CD4-positive, alpha-beta T cell treated with Interleukin-2 at 100 ng/mL for 4 hours (primary cell): Measurements from ENCODE around the gene PDXDC1.
"Not testable (repeated sequence)": the region's sequence is repeated elsewhere in the genome, so short reads cannot be mapped to it uniquely, and the experiment has no call there.

Experiments used
- DNase-seq: peaks from one replicate; pipeline ENCODE4 v3.0.0-alpha.2; 2020; ENCODE audit warnings: low spot score

Gene PDXDC1

DNA sequence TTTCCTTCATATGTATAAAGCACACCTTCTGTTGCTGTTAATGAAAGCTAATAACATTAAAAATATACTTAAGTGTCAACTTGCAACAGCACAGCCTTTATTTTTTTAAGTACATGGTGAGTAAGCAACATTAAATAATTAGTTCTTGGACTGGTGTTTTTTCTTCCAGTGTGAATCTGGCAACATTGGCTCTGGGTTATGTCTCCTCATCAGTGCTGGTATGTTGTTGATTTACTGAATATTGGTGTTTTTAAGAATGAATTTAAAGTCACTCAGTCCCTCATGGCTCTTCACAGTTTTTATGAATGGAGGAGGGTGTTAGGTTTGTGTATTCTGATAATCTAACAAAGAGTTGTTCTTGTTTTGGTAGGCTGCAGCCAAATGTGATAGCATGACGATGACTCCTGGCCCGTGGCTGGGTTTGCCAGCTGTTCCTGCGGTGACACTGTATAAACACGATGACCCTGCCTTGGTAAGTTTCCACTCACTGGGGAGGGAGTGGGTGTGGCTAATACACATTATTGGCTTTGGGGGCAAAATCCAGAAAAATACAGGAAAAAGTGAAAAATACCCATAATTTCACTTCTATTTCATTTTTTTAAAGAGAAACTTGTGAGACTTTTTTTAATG is 42.2 kb downstream of the PDXDC1 start:
- DNase-seq, result not testable (repeated sequence)

DNA sequence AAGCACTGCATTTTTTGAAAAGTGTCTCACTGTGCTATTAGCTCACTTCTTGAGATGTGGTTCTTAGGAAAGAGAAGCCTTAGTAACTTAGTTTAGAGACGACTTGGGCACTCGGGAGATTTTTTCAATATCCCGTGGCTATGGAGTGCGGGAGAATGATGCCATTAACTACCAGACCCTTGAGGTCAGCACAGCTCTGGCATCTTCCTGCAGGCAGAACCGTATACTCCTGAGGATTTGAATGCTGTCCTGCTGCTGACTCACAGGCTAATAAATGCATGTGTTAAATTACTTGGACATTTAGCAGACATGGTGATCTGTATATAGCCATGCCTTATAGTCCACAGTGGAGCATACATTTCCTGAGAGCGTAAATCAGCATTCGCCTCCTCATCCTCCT is 46.6 kb downstream of the PDXDC1 start:
- not testable (repeated sequence) for DNase-seq

DNA sequence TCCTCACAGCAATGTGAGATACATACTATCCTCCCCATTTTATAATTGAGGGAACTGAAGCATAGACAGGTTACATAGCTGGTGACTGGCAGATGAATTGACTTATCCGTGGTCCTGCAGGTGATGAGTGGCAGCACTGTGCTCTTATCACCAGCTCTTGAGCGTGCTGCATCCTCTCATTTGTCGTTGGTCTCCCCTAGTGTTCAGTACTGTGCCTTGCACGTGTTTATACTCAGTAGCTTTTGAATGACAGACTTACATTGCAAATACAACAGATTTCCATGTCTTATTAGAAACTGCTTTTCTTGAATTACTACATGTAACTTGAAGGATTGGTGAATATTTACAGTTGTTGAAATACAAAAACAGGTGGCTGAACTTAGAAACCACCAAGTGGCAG is 47.4 kb downstream of the PDXDC1 start:
- DNase-seq, result peak; percentile 74

DNA sequence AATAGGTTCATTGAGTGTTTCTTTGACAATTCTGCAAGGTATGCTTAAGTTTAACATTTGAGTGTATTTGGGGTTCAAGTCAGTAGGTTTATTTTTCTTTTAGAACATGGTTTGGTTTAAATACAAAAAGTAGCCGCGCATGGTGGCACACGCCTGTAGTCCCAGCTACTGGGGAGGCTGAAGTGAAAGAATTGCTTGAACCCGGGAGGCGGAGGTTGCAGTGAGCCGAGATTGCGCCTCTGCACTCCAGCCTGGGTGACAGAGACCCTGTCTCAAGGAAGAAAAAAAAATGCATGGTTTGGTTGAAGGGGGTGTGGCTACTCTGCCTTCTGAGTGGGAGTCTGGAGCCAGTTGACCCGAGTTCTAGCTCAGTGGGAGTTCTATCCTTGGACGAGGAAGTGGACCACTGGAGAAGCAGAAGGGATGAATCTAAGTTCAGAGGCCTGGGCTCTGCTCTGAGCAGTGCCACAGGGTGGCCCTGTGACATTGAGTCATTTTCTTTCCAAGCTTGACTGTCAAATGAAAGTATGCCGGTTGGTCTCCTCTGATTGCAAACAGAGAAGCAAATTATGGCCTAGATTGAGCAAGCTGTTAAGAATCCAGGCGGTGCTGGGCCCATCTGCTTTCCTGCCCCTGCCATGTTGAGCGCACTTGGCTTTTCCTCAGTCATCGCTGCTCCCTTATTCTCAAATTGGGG is 48.7 kb downstream of the PDXDC1 start:
- DNase-seq, result not testable (repeated sequence)

DNA sequence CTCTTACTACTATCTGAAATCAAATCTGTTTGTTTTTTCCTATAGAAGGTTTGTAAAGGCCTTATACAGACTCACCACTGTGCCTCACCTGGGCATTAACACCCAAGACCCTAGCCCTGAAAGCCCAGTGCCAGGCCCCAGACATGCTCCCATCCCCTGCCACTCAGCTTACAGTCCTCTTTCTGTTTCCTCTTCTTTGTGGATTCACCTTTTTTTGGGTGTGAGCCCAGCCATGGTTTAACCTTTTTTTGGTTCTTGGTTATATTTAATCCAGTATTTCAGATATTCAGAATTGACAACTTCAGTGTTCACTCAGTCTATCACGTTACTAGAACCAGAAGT is 50.0 kb downstream of the PDXDC1 start:
- not testable (repeated sequence) for DNase-seq

DNA sequence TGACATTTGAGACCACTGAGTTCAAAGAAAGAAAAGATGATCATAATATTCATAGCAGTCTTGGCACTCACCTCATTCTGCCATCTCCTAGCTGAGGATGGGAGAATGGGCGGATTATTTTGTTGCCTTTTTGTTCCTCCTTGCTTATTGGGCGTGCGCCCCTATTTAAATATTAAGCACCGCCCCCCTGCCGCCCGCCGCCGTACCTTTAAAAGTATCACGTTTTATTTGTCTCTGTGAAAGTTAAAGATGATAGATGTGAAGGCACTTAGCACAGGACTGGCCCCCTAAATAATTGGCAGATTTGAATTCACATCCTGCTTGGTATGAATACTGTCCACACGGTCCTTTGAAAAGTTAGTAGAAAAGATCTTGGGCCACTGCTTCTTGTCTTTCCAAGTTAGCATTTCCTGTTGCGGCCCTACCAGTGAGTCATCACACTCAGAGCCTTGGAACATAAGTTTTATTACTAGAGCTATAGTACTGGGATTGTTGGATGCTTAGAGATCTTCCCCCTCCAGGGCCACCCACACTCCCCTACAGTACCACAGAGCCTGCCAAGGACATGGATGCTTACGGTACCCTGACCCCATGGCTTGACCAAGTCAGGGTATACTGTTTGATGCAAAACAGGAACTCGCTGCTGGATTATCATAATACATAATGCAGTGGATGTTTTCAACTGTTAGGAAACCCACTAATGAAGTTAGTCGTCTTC is 50.6 kb downstream of the PDXDC1 start:
- DNase-seq, result not testable (repeated sequence)

DNA sequence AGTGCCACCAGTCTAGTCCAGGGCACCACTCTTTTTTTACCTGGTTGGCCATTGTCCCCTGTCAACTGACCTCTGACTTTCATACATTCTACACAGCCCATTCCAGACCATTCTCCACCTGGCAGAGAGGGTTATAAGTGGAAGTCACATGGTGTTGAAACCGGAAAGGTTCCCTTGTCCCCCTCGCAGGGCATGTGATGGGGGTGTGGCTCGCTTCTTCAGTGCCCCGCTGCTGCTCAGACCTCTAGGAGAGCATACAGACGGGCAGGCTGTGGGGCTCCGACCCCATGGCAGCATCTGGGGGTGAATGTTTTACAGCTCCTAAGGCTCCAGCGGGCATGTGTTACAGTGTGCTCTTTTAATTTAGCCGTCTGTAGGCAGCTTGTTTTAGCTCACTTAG is 52.2 kb downstream of the PDXDC1 start:
- DNase-seq, result not testable (repeated sequence)

DNA sequence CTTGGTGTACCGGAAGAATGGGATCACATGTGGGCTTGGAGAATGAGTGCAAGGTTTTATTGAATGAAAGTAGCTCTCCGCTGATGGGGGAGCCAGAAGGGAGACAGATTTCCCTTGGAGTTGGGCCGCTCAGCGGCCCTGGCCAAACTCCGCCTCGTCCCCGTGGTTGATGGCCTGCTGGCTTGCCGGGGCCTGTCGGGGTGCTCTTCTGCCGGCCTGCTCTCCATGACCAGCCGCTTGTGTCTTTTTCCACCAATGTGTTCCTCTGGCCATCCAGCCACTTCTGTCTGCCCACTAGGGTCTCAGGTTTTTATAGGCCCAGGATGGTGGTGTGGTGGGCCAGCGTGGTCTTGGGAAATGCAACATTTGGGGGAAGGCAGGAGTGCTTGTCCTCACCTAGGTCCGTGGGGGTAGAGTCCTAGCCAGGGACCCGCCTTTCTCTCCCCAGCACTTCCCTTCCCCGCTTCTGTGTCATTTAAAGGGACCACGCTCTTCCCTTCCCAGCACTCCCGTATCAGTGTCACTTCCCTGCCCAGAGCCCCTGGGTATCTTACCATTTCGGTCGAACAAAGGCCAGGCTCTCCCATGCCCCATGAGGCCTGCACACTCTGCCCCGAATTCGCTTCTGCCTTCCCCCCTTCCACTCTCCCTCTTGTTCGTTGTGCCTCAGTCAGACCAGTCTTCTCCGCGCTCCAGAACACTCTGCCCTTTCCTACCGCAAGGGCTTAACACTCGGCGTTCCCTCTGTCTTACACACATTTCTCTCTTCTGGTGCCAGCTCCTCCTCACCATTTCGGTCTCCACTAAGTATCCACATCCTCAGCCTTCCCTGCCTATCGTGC is 52.9 kb downstream of the PDXDC1 start:
- DNase-seq, result not testable (repeated sequence)

DNA sequence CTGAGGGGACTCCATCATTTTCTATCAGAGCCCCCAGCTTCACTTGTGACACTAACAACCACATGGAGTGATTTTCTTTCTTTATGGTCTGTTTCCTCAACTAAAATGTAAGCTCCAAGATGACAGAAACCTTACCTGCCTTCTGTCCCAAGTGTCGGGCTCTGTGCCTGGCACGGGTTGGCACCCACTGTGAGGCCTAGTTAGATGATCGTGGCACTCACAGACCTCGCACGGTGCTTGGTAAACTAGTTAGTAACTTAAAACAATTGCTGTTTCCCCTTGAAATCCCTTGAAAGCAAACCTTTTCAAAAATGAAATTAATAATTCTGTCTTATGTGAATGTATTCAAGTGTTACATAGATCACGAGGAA is 53.5 kb downstream of the PDXDC1 start:
- DNase-seq, result not testable (repeated sequence)

DNA sequence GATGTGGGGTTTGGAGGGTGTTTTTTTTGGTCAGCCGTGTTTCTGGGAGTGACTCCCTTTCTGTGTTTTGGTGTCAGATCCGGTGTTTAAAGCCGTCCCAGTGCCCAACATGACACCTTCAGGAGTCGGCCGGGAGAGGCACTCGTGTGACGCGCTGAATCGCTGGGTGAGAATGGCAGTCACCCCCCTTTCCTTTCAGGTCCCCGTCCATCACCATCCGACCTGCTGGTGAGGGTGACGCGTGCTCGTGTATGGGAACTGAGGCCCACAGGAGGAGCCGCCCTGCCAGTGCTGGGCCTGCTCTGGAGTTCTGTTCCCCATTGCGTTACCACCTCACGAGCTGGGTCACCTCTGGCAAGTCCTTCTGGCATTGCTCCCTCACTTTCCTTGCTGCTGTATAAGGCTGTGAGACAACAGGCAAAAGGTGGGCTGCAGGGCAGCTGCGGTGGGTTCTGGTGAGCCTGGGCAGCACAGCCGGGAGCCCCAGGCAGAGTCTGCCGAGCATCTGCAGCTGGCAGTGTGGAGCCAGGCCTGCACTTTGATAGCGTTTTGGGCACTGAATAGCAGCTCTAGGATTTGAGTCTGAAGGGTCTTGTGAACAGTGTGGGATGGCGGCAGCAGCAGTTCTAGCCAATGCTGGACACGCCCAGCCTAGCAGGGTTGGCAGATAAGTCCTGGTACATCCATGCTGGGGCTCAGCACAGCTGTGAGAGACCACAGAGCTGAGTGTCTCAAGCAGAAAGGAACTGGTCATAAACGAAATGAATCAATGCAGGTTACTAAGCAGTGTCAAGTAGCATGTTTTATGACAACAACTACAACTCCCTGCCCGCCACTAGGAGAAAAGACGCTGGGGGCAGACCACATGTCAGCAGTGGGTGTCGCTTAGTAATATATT is 54.2 kb downstream of the PDXDC1 start:
- DNase-seq, result not testable (repeated sequence)

DNA sequence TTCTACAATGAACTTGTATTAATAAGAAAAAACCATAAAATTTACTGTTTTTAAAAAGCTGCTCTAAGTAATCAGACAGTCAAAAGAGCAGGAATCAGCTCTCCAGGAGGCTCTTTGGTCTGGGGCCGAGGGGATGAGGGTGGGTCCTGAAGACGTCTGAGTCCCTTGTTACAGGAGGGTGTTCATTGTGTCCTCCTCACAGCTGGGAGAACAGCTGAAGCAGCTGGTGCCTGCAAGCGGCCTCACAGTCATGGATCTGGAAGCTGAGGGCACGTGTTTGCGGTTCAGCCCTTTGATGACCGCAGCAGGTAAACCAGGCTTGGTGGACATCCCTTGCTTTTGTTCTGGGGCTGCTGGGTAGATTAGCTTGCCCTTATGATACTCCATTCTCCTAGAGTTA is 54.9 kb downstream of the PDXDC1 start:
- not testable (repeated sequence) for DNase-seq

DNA sequence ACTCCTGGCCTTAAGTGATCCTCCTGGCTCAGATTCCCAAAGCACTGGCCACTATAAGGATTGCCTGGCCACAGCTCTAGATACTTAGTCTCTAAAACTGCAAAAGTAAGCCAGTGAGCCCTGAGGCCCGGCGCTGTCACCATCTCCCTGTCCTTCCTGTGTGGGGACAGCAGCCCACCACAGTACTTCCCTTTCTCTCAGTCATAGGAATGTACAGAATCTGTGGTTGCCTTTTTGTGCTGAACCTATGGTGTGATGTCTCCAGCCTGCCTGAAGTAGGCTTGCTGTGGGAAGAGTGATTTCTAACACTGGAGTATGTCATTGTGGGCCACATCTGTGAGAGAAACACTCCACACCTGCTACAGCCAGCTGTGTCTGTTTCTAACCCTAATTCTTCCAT is 56.4 kb downstream of the PDXDC1 start:
- no peak for DNase-seq

DNA sequence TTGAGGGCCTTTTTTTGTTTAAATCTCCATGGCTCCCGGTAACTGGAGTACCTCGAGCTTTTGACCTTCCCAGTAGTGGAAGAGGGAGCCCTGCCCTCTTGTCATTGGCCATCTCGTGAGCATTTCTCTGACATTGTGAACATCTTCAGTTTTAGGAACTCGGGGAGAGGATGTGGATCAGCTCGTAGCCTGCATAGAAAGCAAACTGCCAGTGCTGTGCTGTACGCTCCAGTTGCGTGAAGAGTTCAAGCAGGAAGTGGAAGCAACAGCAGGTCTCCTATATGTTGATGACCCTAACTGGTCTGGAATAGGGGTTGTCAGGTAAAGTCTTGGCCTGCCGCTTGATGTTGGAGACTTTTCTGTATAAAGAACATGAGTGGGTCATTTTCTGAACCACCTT is 56.8 kb downstream of the PDXDC1 start:
- no peak for DNase-seq

DNA sequence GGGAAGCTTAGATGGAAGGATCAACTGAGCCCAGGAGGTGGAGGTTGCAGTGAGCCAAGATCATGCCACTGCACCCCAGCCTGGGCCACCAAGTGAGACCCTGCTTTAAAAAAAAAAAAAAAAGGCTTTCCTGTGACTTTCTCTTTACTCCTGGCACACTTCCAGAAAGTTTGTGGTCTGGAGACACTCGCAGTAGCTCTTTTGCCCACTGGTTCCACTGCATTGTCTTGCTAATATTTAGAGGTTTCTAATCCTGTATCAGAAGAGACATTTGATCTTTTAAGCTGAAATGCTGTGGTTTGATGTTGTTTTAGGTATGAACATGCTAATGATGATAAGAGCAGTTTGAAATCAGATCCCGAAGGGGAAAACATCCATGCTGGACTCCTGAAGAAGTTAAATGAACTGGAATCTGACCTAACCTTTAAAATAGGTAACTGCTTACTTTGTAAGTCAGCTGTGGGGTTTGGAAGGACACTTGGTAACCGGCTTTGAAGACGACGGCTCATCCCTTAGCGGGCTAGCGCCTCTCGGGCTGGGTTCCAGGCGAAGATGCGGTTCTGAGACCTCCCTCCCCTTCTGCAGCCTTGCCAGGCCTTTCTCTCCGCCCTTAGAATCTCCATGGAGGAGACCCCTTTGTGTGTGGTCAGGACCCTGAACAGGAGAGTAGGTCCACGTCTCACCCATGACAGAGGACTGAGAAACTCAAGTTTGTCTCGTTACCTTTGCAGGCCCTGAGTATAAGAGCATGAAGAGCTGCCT is 57.9 kb downstream of the PDXDC1 start:
- no peak for DNase-seq

DNA sequence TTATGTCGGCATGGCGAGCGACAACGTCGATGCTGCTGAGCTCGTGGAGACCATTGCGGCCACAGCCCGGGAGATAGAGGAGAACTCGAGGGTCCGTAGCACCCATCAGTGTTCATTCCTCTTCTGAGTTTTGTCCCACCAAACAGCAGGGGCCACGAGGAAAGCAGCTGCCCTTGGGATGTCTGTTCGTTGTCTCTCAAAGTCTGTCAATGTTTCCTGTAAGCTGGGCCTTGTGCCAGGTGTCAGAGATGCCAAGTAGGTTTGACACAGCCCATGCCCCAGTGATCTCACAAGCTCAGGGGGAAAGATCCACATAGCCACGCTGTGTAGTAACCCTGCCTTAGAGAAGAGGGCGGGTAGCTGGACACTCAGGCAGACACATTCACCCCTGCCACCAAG is 58.5 kb downstream of the PDXDC1 start:
- no peak for DNase-seq

DNA sequence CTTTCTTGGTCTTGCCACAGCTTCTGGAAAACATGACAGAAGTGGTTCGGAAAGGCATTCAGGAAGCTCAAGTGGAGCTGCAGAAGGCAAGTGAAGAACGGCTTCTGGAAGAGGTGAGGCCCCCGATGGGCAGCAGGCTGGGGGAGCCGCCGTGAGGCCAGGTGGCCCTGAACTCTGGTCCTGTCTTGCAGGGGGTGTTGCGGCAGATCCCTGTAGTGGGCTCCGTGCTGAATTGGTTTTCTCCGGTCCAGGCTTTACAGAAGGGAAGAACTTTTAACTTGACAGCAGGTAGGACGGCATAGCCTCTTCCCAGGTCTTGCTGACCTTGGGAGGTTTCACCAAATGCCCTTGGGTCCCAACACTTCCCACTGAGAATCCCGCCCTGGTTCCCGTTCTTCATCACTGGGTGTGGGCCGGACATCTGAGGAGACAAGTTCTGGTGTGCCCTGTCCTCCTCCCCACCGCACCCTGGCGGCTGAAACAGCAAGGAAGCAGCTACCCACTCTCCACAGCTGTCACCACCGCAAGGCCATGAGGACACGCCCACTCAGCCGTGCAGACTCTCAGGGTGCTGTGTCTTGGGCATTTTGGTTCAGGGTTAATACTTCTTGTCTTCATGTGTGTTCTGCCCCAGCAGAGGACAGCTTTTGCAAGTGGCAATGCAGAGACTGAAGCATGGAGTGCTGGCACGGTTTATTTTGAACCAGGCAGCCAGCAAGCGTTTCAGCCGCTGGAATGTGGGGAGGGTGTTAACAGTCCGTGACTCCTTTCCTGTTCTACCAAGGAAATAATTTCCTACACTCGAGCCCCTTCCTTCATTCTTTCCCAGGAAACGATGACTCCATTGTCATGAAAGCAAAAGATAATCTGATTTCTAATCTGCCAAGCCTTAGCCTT is 59.7 kb downstream of the PDXDC1 start:
- DNase-seq, result no peak

DNA sequence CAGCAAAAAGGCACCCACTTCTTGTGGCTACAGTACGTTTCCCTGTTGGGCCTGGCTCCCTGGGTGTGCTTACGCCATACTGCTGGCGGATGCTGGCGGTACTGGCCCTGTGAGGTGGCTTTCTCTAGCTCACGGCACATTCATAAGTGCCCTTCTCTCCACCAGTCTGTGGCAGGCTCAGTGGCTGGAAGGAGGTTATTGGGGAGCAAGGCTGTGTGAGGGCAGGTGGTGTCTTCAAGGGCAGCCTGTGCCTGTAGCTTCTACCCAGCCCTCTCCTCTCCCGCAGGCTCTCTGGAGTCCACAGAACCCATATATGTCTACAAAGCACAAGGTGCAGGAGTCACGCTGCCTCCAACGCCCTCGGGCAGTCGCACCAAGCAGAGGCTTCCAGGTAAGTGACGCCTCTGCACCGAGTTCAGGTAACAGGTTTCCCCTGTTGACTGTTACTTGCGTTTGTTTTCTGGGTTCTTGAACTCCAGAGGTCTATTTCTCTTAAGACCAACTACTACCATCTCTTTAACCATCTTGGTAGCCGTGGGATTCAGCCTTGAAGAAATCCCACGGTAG is 60.4 kb downstream of the PDXDC1 start:
- DNase-seq, result no peak

DNA sequence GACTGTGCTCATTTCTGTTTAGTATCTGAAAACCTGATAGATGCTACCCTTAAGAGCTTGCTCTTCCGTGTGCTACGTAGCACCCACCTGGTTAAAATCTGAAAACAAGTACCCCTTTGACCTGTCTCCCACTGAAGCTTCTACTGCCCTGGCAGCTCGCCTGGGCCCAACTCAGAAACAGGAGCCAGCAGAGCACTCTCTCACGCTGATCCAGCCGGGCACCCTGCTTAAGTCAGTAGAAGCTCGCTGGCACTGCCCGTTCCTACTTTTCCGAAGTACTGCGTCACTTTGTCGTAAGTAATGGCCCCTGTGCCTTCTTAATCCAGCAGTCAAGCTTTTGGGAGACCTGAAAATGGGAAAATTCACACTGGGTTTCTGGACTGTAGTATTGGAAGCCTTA is 62.2 kb downstream of the PDXDC1 start:
- DNase-seq, result no peak

DNA sequence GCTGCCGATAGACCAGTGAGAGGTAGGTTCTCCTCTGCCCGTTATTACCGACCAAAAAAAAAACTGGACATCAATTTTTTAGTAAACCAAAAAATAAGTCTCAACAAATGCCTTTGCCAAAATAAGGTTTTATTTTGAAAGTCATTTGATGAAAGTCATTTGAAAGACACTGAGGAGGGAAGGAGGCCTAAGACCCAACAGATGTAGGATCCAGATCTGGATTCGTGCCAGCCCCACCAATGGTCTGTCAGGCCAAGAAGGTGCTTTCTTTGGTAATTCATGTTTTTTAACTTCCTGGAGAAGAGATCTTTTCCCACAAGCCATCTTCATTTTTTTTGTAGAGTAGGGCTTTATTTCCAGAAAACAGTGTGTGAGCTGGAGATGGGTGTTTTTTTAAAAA is 62.9 kb downstream of the PDXDC1 start:
- DNase-seq, result no peak
